Tibial nerve (tissue), 4 donors: Measurements from ENCODE around the gene KCNA3.

Experiments
- EP300 ChIP-seq, 2 donors: sonication (generic); formaldehyde crosslinking; IDR thresholded peaks; one replicate each; pipeline ENCODE4 v1.6.1; 2017; ENCODE audit warnings: antibody characterized with exemption in 2 of 2, mild to moderate bottlenecking in 1 of 2
- POLR2A ChIP-seq, 2 donors: fragments of 450-650 bp; IDR thresholded peaks; one replicate each; pipeline ENCODE4 v1.6.1; 2017; ENCODE audit warnings: antibody characterized with exemption in 2 of 2, mild to moderate bottlenecking in 2 of 2, moderate library complexity in 2 of 2
- TF ChIP-seq, protein P1 (sequence below), 5 experiments: fragments of 200-600 bp in 3 of 5; fragments of 450-650 bp in 2 of 5; sonication (generic) in 3 of 5; IDR thresholded peaks; one replicate each; pipeline ENCODE4 v1.5.1; 2016 to 2019; ENCODE audit warnings: antibody characterized with exemption in 5 of 5, mild to moderate bottlenecking in 3 of 5, moderate library complexity in 2 of 5

DNA sequence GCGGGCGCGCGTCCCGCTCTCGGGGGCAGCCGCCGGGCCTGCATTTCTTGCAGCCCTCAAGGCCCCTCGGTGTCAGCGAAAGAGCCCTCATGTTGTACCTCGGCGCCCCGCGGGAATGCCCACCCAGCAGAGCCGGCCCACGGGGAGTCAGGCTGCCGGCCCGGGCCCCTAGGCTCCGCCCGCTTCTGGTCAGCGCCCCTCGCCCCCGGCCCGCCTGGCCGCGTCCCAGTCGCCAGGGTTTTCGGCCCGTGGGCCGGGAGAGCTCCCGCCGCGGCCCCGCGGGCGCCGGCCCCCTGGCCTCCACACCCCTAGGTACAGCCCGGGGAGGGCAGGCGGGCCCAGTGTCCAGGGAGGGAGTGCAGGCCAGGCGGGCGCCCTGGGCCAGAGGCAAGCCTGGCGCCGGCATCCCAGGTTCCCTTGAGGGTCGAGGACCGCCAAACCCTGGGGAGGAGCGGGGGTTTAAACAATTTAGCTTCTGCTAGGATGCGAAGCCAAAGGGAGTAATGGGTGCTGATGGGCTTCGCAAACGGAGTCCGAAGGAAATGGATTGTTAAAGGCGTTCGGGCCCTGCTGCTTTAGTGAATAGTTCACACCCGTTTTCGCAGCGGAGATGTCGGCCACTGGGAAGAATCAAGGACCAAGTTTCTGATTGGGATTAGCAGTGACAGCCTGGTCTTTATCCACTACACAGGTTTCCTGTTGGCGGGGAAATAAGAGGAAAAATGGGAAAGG, 486 bp upstream of the KCNA3 start:
- TF ChIP-seq, protein P1, sequence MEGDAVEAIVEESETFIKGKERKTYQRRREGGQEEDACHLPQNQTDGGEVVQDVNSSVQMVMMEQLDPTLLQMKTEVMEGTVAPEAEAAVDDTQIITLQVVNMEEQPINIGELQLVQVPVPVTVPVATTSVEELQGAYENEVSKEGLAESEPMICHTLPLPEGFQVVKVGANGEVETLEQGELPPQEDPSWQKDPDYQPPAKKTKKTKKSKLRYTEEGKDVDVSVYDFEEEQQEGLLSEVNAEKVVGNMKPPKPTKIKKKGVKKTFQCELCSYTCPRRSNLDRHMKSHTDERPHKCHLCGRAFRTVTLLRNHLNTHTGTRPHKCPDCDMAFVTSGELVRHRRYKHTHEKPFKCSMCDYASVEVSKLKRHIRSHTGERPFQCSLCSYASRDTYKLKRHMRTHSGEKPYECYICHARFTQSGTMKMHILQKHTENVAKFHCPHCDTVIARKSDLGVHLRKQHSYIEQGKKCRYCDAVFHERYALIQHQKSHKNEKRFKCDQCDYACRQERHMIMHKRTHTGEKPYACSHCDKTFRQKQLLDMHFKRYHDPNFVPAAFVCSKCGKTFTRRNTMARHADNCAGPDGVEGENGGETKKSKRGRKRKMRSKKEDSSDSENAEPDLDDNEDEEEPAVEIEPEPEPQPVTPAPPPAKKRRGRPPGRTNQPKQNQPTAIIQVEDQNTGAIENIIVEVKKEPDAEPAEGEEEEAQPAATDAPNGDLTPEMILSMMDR (IDR thresholded peaks at IDR 0.05), result no peak
- TF ChIP-seq POLR2A (IDR thresholded peaks at IDR 0.05), result no peak
- no peak for TF ChIP-seq EP300 (IDR thresholded peaks at IDR 0.05)
